T-helper 17 cell (primary cell): ENCODE data around the gene IRGQ. TPM values are rescaled to one million over a fixed set of nuclear protein-coding genes. Genes with fewer than 3 reads are reported as not detected.
A peak's percentile ranks its signal among the peaks of the same experiment; 100 is the strongest.
"Not testable (repeated sequence)": the region's sequence is repeated elsewhere in the genome, so short reads cannot be mapped to it uniquely, and the experiment has no call there.

Experiments
- ATAC-seq: fragments of 150-1000 bp; cut with Tn5 transposase; 2 replicates; pipeline ENCODE4 v1.10.0; 2021; ENCODE audit warnings: mild to moderate bottlenecking, moderate library complexity
- DNase-seq, 3 donors: peaks; one replicate each; pipeline versions ENCODE4 v3.0.0 to v3.0.0-alpha.2; 2020 to 2021
- H3K9me3 ChIP-seq: one replicate; pipeline ENCODE4 v1.7.0; 2013; ENCODE audit warnings: low read length, mild to moderate bottlenecking; ENCODE audit not compliant: control insufficient read depth, poor library complexity, severe bottlenecking
- H3K27ac Mint-ChIP-seq: one replicate; pipeline ENCODE4 v1.8.0; 2022; ENCODE audit warnings: mild to moderate bottlenecking, moderate library complexity, mixed read lengths
- H3K27me3 Mint-ChIP-seq: one replicate; pipeline ENCODE4 v1.8.0; 2022; ENCODE audit warnings: mixed read lengths
- H3K36me3 Mint-ChIP-seq: one replicate; pipeline ENCODE4 v1.8.0; 2022; ENCODE audit warnings: low read depth, mixed read lengths
- H3K4me1 Mint-ChIP-seq: one replicate; pipeline ENCODE4 v1.8.0; 2022; ENCODE audit warnings: mild to moderate bottlenecking, mixed read lengths
- H3K4me3 Mint-ChIP-seq: one replicate; pipeline ENCODE4 v1.8.0; 2022; ENCODE audit warnings: mild to moderate bottlenecking, moderate library complexity, mixed read lengths
- total RNA-seq, 4 donors: library from RNA in 2 of 4; stranded (reverse) in 2 of 4; gene quantifications; one replicate each; pipeline ENCODE4 v1.2.3 and lab custom pipeline; 2022 to 2026

IRGQ gene
- total RNA-seq (10 to 100 TPM; 49.9 to 51.1 TPM), total RNA-seq (lab: John Stamatoyannopoulos, UW) (63.0 to 134 reads per million in 2 donors)

GRCh38 chr19:43595999-43596841 is at the start of gene IRGQ, which contains the start of gene ZNF576:
Gene IRGQ, minus strand, starts transcription at chr19:43596134. Its CDS starts 796 bp downstream, at chr19:43595338.
Gene ZNF576, plus strand, starts transcription at chr19:43596595. Its CDS starts 514 bp downstream, at chr19:43597109.
- H3K9me3 ChIP-seq: no peaks in the 10 kb centered on the region
- Mint-ChIP-seq H3K36me3 (peaks cover 2% of the 10 kb centered on the region), H3K4me3 (peak within 1 kb of the TSS; percentile 97), H3K27ac (peak within 1 kb of the TSS; percentile 100), H3K27me3 (no peaks in the 10 kb centered on the region), H3K4me1 (peaks cover 39% of the 10 kb centered on the region)
- ATAC-seq (peak; percentile 77), DNase-seq (peak; percentile 100)

- no peak for ATAC-seq
- H3K27me3 Mint-ChIP-seq: peaks cover 8% of the 10 kb centered on the region
- peaks cover 4% of the 10 kb centered on the region for H3K36me3 Mint-ChIP-seq
Measured at GRCh38 chr19:43644181-43644580, 48.2 kb upstream of the IRGQ start.

GRCh38 chr19:43643326-43643725 is 47.4 kb upstream of the IRGQ start:
- DNase-seq (no peak), ATAC-seq (no peak)
- H3K27ac Mint-ChIP-seq: no peak overlapping the region
- peaks cover 16% of the 10 kb centered on the region for H3K27me3 Mint-ChIP-seq
- H3K9me3 ChIP-seq: no peaks in the 10 kb centered on the region
- H3K4me1 Mint-ChIP-seq: peaks cover 16% of the 10 kb centered on the region
- peaks cover 9% of the 10 kb centered on the region for H3K36me3 Mint-ChIP-seq
- H3K4me3 Mint-ChIP-seq: no peak overlapping the region

More at GRCh38 chr19:43644181-43644580, 48.2 kb upstream of the IRGQ start:
- no peaks in the 10 kb centered on the region for H3K9me3 ChIP-seq
- DNase-seq: no peak
- no peak overlapping the region for H3K4me3 Mint-ChIP-seq
- H3K4me1 Mint-ChIP-seq: peaks cover 7% of the 10 kb centered on the region
- no peak overlapping the region for H3K27ac Mint-ChIP-seq

DNA sequence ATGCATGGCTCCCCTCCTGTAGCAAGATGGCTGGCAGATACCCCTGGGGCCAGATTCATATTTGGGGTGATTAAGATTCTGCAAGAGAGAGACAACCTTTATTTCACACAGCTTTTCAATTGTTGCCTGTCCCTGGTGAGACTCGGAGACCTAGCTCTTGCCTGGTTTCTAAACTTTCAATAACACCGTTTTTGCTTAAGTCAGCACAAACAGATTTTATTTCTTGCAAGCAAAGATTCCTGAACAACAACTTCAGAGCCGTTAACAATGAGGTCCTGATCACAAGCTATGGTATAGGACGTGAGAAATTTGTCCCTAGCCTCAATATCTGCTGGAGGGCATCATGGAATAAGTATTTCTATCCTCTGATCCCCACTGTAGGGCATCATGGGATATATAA is 46.6 kb upstream of the IRGQ start:
- Mint-ChIP-seq H3K27me3 (peaks cover 21% of the 10 kb centered on the region), H3K4me3 (no peak overlapping the region), H3K36me3 (peaks cover 5% of the 10 kb centered on the region), H3K27ac (no peak overlapping the region), H3K4me1 (peaks cover 16% of the 10 kb centered on the region)
- ATAC-seq (no peak), DNase-seq (no peak)
- H3K9me3 ChIP-seq: no peaks in the 10 kb centered on the region

DNA sequence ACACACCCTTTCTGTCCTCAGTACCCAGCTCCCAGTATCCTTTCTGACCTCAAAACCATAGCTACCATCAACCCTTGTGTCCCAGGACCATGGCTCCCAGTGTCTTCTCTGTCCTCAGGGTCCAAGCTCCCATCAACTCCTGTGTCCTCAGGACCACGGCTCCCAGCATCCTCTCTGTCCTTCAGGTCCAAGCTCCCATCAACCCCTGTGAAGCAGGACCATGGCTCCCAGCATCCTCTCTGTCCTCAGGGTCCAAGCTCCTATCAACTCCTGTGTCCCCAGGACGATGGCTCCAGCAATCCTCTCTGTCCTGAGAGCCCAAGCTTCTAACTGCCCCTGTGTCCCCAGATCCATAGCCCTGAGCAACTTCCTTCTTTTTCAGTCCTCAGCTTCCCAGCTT is 45.4 kb upstream of the IRGQ start:
- DNase-seq (no peak), ATAC-seq (no peak)
- peaks cover 5% of the 10 kb centered on the region for H3K36me3 Mint-ChIP-seq
- H3K4me3 Mint-ChIP-seq: peak overlapping the region; percentile 90
- H3K4me1 Mint-ChIP-seq: peaks cover 16% of the 10 kb centered on the region
- H3K27me3 Mint-ChIP-seq: peaks cover 26% of the 10 kb centered on the region
- no peaks in the 10 kb centered on the region for H3K9me3 ChIP-seq
- peak overlapping the region; percentile 82 for H3K27ac Mint-ChIP-seq

GRCh38 chr19:43640424-43640757 is 44.5 kb upstream of the IRGQ start:
- Mint-ChIP-seq H3K27me3 (peaks cover 30% of the 10 kb centered on the region), H3K27ac (peak overlapping the region; percentile 82), H3K4me1 (peaks cover 16% of the 10 kb centered on the region), H3K4me3 (peak overlapping the region; percentile 90), H3K36me3 (peaks cover 5% of the 10 kb centered on the region)
- no peak for ATAC-seq
- no peak for DNase-seq
- H3K9me3 ChIP-seq: no peaks in the 10 kb centered on the region

DNA sequence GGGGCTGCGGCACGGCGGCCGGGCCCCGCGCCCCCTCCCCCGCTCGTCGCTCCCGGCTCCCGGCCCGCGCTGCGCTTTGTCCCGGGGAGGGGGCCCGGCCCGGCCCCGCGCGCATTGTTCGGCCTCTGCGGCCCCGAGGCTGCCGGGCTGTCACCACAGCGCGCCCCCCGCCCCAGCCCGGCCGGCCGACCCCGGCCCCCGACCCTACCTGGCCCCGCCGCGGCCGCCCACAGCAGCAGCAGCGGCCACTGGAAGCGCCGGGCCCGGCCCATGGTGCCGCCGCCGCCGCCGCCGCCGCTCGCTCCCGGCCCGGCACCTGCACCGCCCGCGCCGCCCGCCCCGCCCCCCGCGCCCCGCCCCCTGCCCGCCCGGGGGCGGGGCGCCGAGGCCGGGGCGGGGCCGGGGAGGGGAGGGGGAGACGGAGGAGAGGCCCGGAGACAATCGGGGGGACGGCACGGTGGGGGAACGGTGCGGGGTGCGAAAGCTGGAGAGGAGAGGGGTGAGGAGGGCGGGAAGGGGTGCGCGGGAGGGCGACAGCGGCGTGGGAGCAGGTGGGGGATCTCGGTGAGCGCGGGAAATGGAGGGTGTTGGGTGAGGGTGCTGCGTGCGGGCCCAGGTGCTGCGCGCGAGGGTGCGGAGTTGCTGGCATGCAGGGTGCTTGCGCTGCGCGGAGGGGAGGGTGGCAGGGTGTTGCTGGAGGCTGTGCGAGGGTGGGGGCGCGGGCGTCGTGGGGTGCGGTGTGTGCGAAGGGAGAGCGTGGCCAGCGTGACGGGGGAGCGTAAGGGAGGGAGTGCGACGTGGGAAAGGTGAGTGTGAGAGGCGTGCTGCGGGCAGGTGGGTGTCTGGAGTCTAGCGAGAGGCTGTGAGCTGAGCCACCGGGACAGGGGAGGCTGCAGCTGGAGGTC is 43.8 kb upstream of the IRGQ start, which contains the start of gene CADM4:
Gene CADM4, minus strand, starts transcription at position 332 of the 905 bp plus-strand sequence. Its CDS starts 60 bp downstream, at position 272.
- H3K36me3 Mint-ChIP-seq: peaks cover 5% of the 10 kb centered on the region
- peaks cover 16% of the 10 kb centered on the region for H3K4me1 Mint-ChIP-seq
- peak within 1 kb of the TSS; percentile 95 for H3K4me3 Mint-ChIP-seq
- ATAC-seq: peak; percentile 86
- peaks cover 30% of the 10 kb centered on the region for H3K27me3 Mint-ChIP-seq
- H3K9me3 ChIP-seq: no peaks in the 10 kb centered on the region
- peak within 1 kb of the TSS; percentile 82 for H3K27ac Mint-ChIP-seq
- peak; percentile 27 to 63 (median 57) for DNase-seq

DNA sequence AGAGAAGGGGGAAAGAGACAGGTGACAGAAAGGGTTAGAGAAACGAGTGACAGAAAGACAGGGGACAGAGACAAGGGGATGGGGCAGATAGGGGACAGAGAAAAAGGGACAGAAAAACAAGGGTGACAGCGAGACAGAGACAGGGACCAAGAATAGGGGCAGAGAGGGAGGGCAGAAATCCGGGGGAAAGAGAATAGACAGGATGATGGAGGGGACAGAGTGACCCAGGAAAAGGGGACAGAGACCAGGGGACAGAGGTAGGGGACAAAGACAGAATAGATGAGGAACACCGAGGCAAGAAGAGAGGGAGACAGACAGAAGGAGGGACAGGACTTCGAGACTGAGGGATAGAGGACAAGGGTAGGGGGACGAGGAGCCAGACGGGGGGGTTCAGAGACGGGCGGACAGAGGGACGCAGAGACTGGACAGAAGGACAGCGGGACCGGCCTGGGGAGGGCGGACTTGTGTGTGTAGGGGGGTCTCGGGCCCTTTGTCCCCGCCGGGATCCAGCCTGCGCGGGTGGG is 43.1 kb upstream of the IRGQ start:
- no peaks in the 10 kb centered on the region for H3K9me3 ChIP-seq
- peaks cover 30% of the 10 kb centered on the region for H3K27me3 Mint-ChIP-seq
- peaks cover 5% of the 10 kb centered on the region for H3K36me3 Mint-ChIP-seq
- ATAC-seq: no peak
- DNase-seq: no peak
- peak overlapping the region; percentile 53 for H3K27ac Mint-ChIP-seq
- H3K4me3 Mint-ChIP-seq: peak overlapping the region; percentile 95
- H3K4me1 Mint-ChIP-seq: peaks cover 16% of the 10 kb centered on the region

DNA sequence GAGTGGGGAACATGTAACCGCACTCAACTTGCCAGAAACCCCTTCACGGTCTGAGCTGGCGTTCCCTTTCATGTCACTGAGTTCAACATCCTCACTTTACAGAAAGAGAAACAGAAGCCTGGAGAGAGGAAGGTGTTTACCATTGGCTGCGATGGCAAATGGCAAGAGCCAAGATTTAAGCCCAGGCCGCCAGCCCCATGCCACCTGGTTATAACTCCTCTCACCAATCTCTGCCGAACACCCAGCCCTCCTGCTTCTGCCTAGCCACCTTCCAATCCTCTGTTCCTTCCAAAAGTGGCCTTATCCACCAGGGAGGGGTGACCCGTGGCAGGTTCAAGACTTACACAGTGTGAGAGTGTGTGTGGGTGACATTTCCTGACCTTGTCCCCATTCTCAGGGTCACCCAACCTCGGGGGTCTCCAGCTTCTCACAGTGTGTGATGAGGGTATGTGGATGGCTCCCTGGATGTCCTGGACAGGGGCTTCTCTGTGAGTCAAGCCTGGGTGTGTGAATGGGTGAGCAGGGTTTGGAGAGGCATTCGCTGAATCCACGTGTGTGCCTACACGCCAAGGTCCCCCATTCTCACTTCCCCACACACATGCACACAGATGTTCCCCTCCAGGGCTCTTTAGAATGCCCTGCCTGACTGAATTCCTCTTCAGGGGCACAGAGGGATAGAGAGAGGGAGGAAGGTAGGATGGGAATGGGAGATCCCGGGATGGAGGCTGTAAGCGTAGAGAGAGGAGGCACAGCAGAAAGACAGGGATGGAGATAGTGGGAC is 42.5 kb upstream of the IRGQ start:
- peak overlapping the region; percentile 95 for H3K4me3 Mint-ChIP-seq
- H3K36me3 Mint-ChIP-seq: peaks cover 5% of the 10 kb centered on the region
- DNase-seq (no peak), ATAC-seq (no peak)
- H3K4me1 Mint-ChIP-seq: peaks cover 16% of the 10 kb centered on the region
- H3K27me3 Mint-ChIP-seq: peaks cover 30% of the 10 kb centered on the region
- no peaks in the 10 kb centered on the region for H3K9me3 ChIP-seq
- peak overlapping the region; percentile 53 for H3K27ac Mint-ChIP-seq

DNA sequence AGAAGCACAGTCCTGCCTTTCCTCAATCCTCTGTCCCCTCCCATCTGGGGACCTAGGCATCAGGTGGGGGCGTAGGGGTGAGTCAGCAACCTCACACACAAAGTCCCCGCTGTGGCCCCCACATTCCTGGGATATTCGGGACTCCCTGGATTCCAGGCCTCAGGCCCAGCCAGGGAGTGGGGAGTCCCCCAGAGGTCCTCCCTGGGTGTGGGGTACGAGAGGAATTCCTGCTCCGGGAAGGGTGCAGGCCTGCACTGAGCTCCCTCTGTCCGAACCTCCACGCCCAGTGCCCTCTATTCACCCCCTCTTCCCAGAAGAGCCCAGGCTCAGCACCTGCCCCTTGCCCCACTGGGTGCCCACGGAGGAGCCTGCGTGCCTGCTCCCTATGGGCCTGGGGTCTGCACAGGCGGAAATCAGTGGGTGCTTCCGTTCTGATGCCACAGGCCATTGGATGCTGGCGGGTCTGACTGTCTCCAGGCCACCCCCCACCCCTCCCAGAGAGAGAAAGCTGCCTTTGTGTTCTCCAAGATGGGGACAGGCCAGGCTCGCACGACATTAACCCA is 40.3 kb upstream of the IRGQ start:
- ATAC-seq (no peak), DNase-seq (no peak)
- Mint-ChIP-seq H3K4me1 (peaks cover 14% of the 10 kb centered on the region), H3K4me3 (no peak overlapping the region), H3K36me3 (peaks cover 8% of the 10 kb centered on the region), H3K27me3 (peaks cover 32% of the 10 kb centered on the region), H3K27ac (no peak overlapping the region)
- H3K9me3 ChIP-seq: no peaks in the 10 kb centered on the region

DNA sequence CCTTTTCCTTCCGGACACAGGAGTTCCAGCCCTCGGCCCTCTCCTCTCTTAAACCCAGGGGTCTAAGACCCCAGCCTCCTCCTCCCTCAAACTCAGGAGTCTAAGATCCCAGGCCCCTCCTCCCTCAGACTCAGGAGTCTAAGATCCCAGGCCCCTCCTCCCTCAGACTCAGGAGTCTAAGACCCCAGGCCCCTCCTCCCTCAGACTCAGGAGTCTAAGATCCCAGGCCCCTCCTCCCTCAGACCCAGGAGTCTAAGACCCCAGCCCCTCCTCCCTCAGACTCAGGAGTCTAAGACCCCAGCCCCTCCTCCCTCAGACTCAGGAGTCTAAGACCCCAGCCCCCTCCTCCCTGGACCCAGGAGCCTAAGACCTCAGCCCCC is 39.6 kb upstream of the IRGQ start:
- ATAC-seq, H3K27ac Mint-ChIP-seq, DNase-seq, H3K4me3 Mint-ChIP-seq, H3K9me3 ChIP-seq, H3K36me3 Mint-ChIP-seq: not testable (repeated sequence)
- Mint-ChIP-seq H3K4me1 (peaks cover 12% of the 10 kb centered on the region), H3K27me3 (peaks cover 31% of the 10 kb centered on the region)

DNA sequence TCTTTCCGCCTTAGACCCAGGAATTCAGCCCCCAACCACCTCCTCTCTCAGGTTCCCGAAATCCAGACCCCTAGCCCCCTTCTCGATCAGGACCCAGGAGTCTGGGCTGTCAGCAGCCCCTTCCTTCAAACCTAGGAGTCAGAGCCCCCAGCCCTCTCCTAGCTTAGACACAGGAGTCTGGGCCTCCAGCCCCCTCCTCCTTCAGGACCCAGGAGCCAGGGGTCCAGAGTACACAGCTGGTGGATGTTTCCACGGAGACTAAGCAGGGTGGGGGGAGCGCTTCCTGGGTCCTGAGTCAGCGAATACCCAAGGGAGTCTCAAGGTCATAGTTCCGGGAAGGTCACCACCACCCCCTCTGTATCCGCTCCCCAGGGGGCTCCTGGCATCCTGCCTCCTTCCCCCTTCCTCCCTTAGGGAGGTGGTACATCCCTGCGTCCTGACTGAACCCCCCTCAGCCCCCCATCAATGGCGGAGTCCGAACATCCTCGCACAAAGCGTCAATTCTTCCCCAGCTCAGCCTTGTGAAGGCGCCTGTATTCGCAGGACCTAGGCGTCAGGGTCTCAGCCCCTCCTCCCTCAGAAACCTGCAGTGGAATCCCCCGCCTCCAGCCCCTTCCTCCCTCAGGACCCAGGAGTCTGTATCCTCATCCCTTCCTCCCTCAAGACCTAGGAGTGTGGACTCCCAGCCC is 39.1 kb upstream of the IRGQ start:
- Mint-ChIP-seq H3K4me3 (no peak overlapping the region), H3K4me1 (peaks cover 10% of the 10 kb centered on the region), H3K36me3 (peaks cover 8% of the 10 kb centered on the region), H3K27me3 (peaks cover 31% of the 10 kb centered on the region), H3K27ac (no peak overlapping the region)
- DNase-seq: no peak
- H3K9me3 ChIP-seq: no peaks in the 10 kb centered on the region
- ATAC-seq: no peak
